GM10266 (cell line): ENCODE measurements around the gene ABCG2.
"Not testable (repeated sequence)": the region's sequence is repeated elsewhere in the genome, so short reads cannot be mapped to it uniquely, and the experiment has no call there.

ENCODE experiments used
- DNase-seq: peaks from one replicate; pipeline ENCODE4 v3.0.0; 2012; ENCODE audit errors: extremely low spot score
- CTCF ChIP-seq: IDR thresholded peaks from 2 replicates; pipeline ENCODE4 v1.5.1; 2012; ENCODE audit warnings: mild to moderate bottlenecking, low read depth; ENCODE audit not compliant: control insufficient read depth, insufficient read depth; ENCODE audit errors: missing control alignments

Gene ABCG2

GRCh38 chr4:88134536-88135355 lies 23.7 kb downstream of the ABCG2 start:
- TF ChIP-seq CTCF: no peak
- no peak for DNase-seq

- TF ChIP-seq CTCF: no peak
- no peak for DNase-seq
Measured at GRCh38 chr4:88134111-88134510, 24.3 kb downstream of the ABCG2 start.

GRCh38 chr4:88130544-88131305 lies 27.7 kb downstream of the ABCG2 start:
- DNase-seq: no peak
- TF ChIP-seq CTCF: no peak

GRCh38 chr4:88130003-88130402 lies 28.4 kb downstream of the ABCG2 start:
- TF ChIP-seq CTCF: no peak
- no peak for DNase-seq

- not testable (repeated sequence) for DNase-seq
Measured at GRCh38 chr4:88122260-88122659, 36.2 kb downstream of the ABCG2 start.

GRCh38 chr4:88119943-88120342 lies 38.5 kb downstream of the ABCG2 start:
- TF ChIP-seq CTCF: no peak
- no peak for DNase-seq

- DNase-seq: no peak
- TF ChIP-seq CTCF: no peak
Measured at GRCh38 chr4:88115587-88115986, 42.9 kb downstream of the ABCG2 start.
